ENCODE data around the gene MANBA. TPM values are rescaled to one million over a fixed set of nuclear protein-coding genes. Genes with fewer than 3 reads are reported as not detected.
"Not testable (repeated sequence)": the region's sequence is repeated elsewhere in the genome, so short reads cannot be mapped to it uniquely, and the experiment has no call there.

The MANBA gene
- total and polyA plus RNA-seq, 12 donors = 21.5 to 84.1 (median 53.4) TPM

DNA sequence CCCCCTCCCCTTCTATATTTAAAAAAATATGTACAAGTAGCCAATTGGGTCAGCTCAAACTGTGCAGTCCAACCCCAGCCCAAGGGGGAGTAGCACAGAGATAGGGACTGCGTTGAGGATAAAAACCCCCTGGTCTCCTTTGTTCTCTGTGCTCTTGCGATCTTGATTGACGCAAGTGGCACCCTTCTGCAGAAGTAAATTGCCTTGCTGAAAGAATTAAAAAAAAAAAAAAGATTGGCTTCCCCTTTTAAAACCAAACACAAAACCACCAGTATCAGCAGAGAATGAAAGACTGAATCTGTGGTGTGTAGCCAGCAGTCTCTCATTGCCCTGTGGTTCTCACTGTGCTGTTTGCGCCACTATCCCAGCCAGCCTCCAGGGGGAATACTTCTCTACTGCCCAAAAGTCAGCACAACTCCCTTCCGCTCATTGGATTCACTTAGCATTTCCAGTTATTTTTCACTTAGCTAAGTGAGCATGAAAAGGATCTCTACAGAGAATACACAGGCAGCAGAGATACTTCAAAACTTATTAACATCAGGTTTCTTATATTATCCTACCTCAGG lies 29.7 kb downstream of the MANBA start:
- peaks cover 0 to 13% of the 10 kb centered on the region in 2 donors for H3K4me1 ChIP-seq (replicated peaks in 1 of 2)
- no peaks in the 10 kb centered on the region for H3K36me3 ChIP-seq (replicated peaks in 1 of 2)
- intact Hi-C loops (cut with DNase I) = no loop called here
- H3K27ac ChIP-seq = no peak overlapping the region
- 97 to 99% (median 98%) methylated on average over 5 of the region's 5 CpGs for WGBS, 4 donors
- no peak overlapping the region for H3K4me3 ChIP-seq
- no peak for DNase-seq
- TF ChIP-seq, protein P1, sequence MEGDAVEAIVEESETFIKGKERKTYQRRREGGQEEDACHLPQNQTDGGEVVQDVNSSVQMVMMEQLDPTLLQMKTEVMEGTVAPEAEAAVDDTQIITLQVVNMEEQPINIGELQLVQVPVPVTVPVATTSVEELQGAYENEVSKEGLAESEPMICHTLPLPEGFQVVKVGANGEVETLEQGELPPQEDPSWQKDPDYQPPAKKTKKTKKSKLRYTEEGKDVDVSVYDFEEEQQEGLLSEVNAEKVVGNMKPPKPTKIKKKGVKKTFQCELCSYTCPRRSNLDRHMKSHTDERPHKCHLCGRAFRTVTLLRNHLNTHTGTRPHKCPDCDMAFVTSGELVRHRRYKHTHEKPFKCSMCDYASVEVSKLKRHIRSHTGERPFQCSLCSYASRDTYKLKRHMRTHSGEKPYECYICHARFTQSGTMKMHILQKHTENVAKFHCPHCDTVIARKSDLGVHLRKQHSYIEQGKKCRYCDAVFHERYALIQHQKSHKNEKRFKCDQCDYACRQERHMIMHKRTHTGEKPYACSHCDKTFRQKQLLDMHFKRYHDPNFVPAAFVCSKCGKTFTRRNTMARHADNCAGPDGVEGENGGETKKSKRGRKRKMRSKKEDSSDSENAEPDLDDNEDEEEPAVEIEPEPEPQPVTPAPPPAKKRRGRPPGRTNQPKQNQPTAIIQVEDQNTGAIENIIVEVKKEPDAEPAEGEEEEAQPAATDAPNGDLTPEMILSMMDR (IDR thresholded peaks at IDR 0.05) = no peak
- TF ChIP-seq POLR2A (IDR thresholded peaks at IDR 0.05) = no peak
- no peaks in the 10 kb centered on the region for H3K9me3 ChIP-seq (replicated peaks in 1 of 3)
- no peaks in the 10 kb centered on the region for H3K27me3 ChIP-seq

DNA sequence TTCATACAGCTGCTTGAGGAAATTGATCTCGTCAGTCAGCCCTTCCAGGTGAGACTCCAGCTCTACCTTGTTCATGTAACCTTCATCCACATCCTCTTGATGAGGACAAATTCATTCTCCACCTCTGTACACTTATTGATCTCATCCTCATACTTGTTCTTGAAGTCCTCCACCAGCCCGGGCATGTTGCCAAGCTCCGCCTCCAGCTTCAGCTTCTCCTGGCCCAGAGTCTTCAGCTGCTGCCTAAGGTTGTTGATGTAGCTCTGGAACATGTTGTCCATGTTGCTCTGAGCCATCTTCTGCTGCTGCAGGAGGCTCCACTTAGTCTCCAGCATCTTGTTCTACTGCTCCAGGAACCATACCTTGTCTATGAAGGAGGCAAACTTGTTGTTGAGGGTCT lies 31.3 kb downstream of the MANBA start:
- H3K36me3 ChIP-seq (replicated peaks in 1 of 2); H3K4me3 ChIP-seq; H3K27me3 ChIP-seq; H3K9me3 ChIP-seq (replicated peaks in 1 of 3); DNase-seq; intact Hi-C loops (cut with DNase I); H3K27ac ChIP-seq: not testable (repeated sequence)
- H3K4me1 ChIP-seq (replicated peaks in 1 of 2) = peaks cover 0 to 12% of the 10 kb centered on the region in 2 donors
- 87 to 96% (median 93%) methylated on average over 3 of the region's 3 CpGs for WGBS, 4 donors

DNA sequence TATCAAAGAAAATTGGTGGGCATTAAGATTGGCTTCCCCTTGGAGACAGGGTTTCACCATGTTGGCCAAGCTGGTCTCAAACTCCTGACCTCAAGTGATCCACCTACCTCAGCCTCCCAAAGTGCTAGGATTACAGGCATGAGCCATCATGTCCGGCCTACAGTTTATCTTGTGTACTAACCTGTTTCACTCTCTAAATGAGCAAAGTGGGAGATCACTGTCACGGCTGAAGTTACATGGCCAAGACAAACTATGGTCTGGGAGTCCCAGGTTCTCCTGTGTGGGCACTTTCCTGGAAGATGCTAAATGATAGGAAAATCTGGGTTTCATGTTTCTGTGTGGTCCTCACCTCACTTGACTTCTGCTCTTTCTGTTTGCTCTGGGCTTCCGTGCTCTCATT lies 33.8 kb downstream of the MANBA start:
- intact Hi-C loops (cut with DNase I); H3K4me3 ChIP-seq; H3K27me3 ChIP-seq; DNase-seq; H3K9me3 ChIP-seq (replicated peaks in 1 of 3); H3K27ac ChIP-seq; H3K36me3 ChIP-seq (replicated peaks in 1 of 2): not testable (repeated sequence)
- 93 to 100% (median 96%) methylated on average over 3 of the region's 3 CpGs for WGBS, 4 donors
- H3K4me1 ChIP-seq (replicated peaks in 1 of 2) = peaks cover 0 to 12% of the 10 kb centered on the region in 2 donors

DNA sequence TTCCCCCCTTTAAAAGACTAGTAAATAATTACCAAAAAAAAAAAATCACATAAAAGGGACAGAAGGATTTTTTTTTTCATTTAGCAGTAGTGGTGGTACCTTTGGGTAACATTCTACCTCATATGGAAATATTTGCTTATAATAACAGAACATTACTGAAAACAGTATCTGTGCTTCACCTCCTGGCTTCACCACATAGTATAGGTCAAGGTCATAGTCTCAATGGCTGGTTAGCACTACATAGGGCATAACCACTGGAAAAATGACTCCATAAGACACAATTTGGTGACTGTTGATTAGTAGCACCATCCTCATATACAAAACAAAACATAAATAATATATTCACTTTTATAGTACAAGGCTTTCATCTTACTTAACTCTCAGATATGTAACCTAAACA lies 34.7 kb downstream of the MANBA start:
- H3K27me3 ChIP-seq = no peaks in the 10 kb centered on the region

DNA sequence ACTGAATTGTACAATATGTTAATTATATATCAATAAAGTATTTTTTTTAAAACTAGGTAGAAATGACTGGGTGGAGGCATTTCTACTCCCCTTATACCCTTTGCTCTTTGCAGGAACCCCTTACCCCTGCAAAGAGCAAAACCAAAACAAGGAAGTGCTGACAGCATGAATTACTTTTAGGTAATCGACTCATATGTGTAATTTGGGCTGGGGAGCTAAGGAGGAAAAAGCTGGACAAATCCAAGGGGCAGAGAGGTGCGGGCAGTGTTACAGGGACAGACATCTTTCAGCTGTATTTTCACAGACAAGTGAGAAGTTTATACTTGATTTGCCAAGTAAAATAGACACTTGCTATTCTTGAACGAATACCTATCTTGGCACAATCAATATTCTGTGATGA lies 35.5 kb downstream of the MANBA start:
- no peak for TF ChIP-seq POLR2A (IDR thresholded peaks at IDR 0.05)
- TF ChIP-seq, protein P1 (IDR thresholded peaks at IDR 0.05) = no peak
- no peak for DNase-seq
- H3K27me3 ChIP-seq = no peaks in the 10 kb centered on the region
- intact Hi-C loops (cut with DNase I) = no loop called here
- peaks cover 0 to 12% of the 10 kb centered on the region in 2 donors for H3K4me1 ChIP-seq (replicated peaks in 1 of 2)
- WGBS, 4 donors = 56 to 63% (median 61%) methylated on average over 3 of the region's 3 CpGs
- H3K9me3 ChIP-seq (replicated peaks in 1 of 3) = no peaks in the 10 kb centered on the region
- no peak overlapping the region for H3K27ac ChIP-seq
- H3K36me3 ChIP-seq (replicated peaks in 1 of 2) = no peaks in the 10 kb centered on the region
- H3K4me3 ChIP-seq = no peak overlapping the region

More for the DNA sequence above, 34.7 kb downstream of the MANBA start:
- no peaks in the 10 kb centered on the region for H3K36me3 ChIP-seq (replicated peaks in 1 of 2)
- intact Hi-C loops (cut with DNase I) = no loop called here
- TF ChIP-seq, protein P1 (IDR thresholded peaks at IDR 0.05) = no peak
- no peak for TF ChIP-seq POLR2A (IDR thresholded peaks at IDR 0.05)
- no peak overlapping the region for H3K4me3 ChIP-seq
- H3K9me3 ChIP-seq (replicated peaks in 1 of 3) = no peaks in the 10 kb centered on the region
- no peak for DNase-seq
- peaks cover 0 to 12% of the 10 kb centered on the region in 2 donors for H3K4me1 ChIP-seq (replicated peaks in 1 of 2)
- no peak overlapping the region for H3K27ac ChIP-seq

All from adrenal gland (tissue), 12 donors.